HG02943 (cell line): ENCODE results near the gene PVALB.

Experiments used
- ATAC-seq: cut with Tn5 transposase; IDR thresholded peaks from one replicate; pipeline ENCODE4 v1.9.1; 2021; ENCODE audit warnings: mild to moderate bottlenecking, low read depth, moderate library complexity; ENCODE audit not compliant: unreplicated experiment

PVALB gene

GRCh38 chr22:36846949-36847348 is 30.1 kb upstream of the PVALB start:
- no peak for ATAC-seq

GRCh38 chr22:36846271-36846670 is 29.4 kb upstream of the PVALB start:
- ATAC-seq = no peak

GRCh38 chr22:36840106-36840505 is 23.3 kb upstream of the PVALB start:
- no peak for ATAC-seq

GRCh38 chr22:36839356-36840073 is 22.7 kb upstream of the PVALB start:
- no peak for ATAC-seq

- ATAC-seq = no peak
Observed at GRCh38 chr22:36838119-36839030, 21.5 kb upstream of the PVALB start.

- no peak for ATAC-seq
Observed at GRCh38 chr22:36835903-36836302, 19.1 kb upstream of the PVALB start.

- no peak for ATAC-seq
Observed at GRCh38 chr22:36833073-36833472, 16.2 kb upstream of the PVALB start.

GRCh38 chr22:36831717-36832116 is 14.9 kb upstream of the PVALB start:
- no peak for ATAC-seq

- ATAC-seq = no peak
Observed at GRCh38 chr22:36831206-36831605, 14.4 kb upstream of the PVALB start.

- ATAC-seq = no peak
Observed at GRCh38 chr22:36830601-36831000, 13.8 kb upstream of the PVALB start.

GRCh38 chr22:36829370-36830002 is 12.7 kb upstream of the PVALB start:
- ATAC-seq = no peak

GRCh38 chr22:36828815-36829214 is 12.0 kb upstream of the PVALB start:
- no peak for ATAC-seq

GRCh38 chr22:36826262-36826661 is 9.4 kb upstream of the PVALB start:
- ATAC-seq = no peak

- ATAC-seq = no peak
Observed at GRCh38 chr22:36824655-36825054, 7.8 kb upstream of the PVALB start.

GRCh38 chr22:36823186-36823839 is 6.5 kb upstream of the PVALB start:
- ATAC-seq = no peak

GRCh38 chr22:36822581-36822980 is 5.7 kb upstream of the PVALB start:
- no peak for ATAC-seq

- ATAC-seq = no peak
Observed at GRCh38 chr22:36819112-36819511, 2.3 kb upstream of the PVALB start.

- no peak for ATAC-seq
Observed at GRCh38 chr22:36818010-36818642, 1.3 kb upstream of the PVALB start.

GRCh38 chr22:36817525-36817848 is 652 bp upstream of the PVALB start:
- no peak for ATAC-seq

- ATAC-seq = no peak
Observed at GRCh38 chr22:36816339-36816635, 548 bp downstream of the PVALB start.
